CD14-positive monocyte (primary cell): ENCODE measurements around the gene SREK1. TPM values are rescaled to one million over a fixed set of nuclear protein-coding genes. Genes with fewer than 3 reads are reported as not detected.

Experiments
- DNase-seq, 3 donors: peaks; one replicate each; pipeline ENCODE4 v3.0.0-alpha.2; 2011 to 2022
- H2AFZ ChIP-seq: 2 replicates; pipeline ENCODE4 v1.6.0; 2012; ENCODE audit warnings: mild to moderate bottlenecking, low read depth, low read length, inconsistent platforms; ENCODE audit not compliant: insufficient read depth, poor library complexity, severe bottlenecking
- H3K27ac ChIP-seq, 2 donors: 1 replicate in 1 of 2; 2 replicates in 1 of 2; pipeline ENCODE4 v1.5.1; 2012 to 2013; ENCODE audit warnings: low read length in 2 of 2, control low read depth in 1 of 2, inconsistent platforms in 1 of 2, low read depth in 1 of 2, mild to moderate bottlenecking in 1 of 2
- H3K27me3 ChIP-seq, 2 donors: one replicate each; pipeline versions ENCODE4 v1.6.0 to v1.6.1; 2011 to 2013; ENCODE audit warnings: low read length in 2 of 2; ENCODE audit not compliant: control insufficient read depth in 2 of 2, insufficient read depth in 2 of 2
- H3K36me3 ChIP-seq, 2 donors: replicated peaks in 1 of 2; 1 replicate in 1 of 2; 2 replicates in 1 of 2; pipeline versions ENCODE4 v1.5.1 to v1.6.1; 2012 to 2013; ENCODE audit warnings: low read length in 2 of 2, control low read depth in 1 of 2, inconsistent platforms in 1 of 2, mild to moderate bottlenecking in 1 of 2; ENCODE audit not compliant: insufficient read depth in 2 of 2, control insufficient read depth in 1 of 2
- H3K4me1 ChIP-seq, 2 donors: 1 replicate in 1 of 2; 2 replicates in 1 of 2; pipeline versions ENCODE4 v1.5.1 to v1.6.1; 2012 to 2013; ENCODE audit warnings: low read length in 2 of 2, control low read depth in 1 of 2, inconsistent platforms in 1 of 2, mild to moderate bottlenecking in 1 of 2, moderate library complexity in 1 of 2; ENCODE audit not compliant: insufficient read depth in 2 of 2, control insufficient read depth in 1 of 2
- H3K4me2 ChIP-seq: replicated peaks from 2 replicates; pipeline ENCODE3; 2012; ENCODE audit warnings: low read length, moderate library complexity, mild to moderate bottlenecking; ENCODE audit not compliant: poor library complexity, severe bottlenecking; ENCODE audit errors: extremely low read depth
- H3K4me3 ChIP-seq, 3 experiments: fragments of 200-600 bp in 1 of 3; sonication (generic) in 1 of 3; replicated peaks in 1 of 3; 1 replicate in 2 of 3; 2 replicates in 1 of 3; pipeline ENCODE4 v1.5.1; 2011 to 2013; ENCODE audit warnings: low read length in 3 of 3, mild to moderate bottlenecking in 3 of 3, control low read depth in 2 of 3, low read depth in 2 of 3, inconsistent platforms in 1 of 3, moderate library complexity in 1 of 3
- H3K79me2 ChIP-seq: 2 replicates; pipeline ENCODE4 v1.6.0; 2012; ENCODE audit warnings: mild to moderate bottlenecking, control low read depth, inconsistent platforms, low read length, moderate library complexity; ENCODE audit not compliant: insufficient read depth
- H3K9ac ChIP-seq: 2 replicates; pipeline ENCODE4 v1.6.0; 2017; ENCODE audit warnings: low read length, mild to moderate bottlenecking; ENCODE audit not compliant: insufficient read depth, poor library complexity, severe bottlenecking
- H3K9me3 ChIP-seq, 2 donors: replicated peaks in 1 of 2; 1 replicate in 1 of 2; 2 replicates in 1 of 2; pipeline versions ENCODE4 v1.5.1 to v1.6.1; 2012 to 2013; ENCODE audit warnings: low read length in 2 of 2, control low read depth in 1 of 2; ENCODE audit not compliant: control insufficient read depth in 1 of 2, insufficient read depth in 1 of 2
- H4K20me1 ChIP-seq: 2 replicates; pipeline ENCODE4 v1.6.0; 2012; ENCODE audit warnings: mild to moderate bottlenecking, low read length, control low read depth, moderate library complexity; ENCODE audit not compliant: insufficient read depth
- H3K27ac Mint-ChIP-seq, 7 donors: one replicate each; pipeline ENCODE4 v1.8.0; 2020; ENCODE audit warnings: mild to moderate bottlenecking in 7 of 7, mixed read lengths in 7 of 7, moderate library complexity in 6 of 7, inconsistent platforms in 2 of 7
- H3K27me3 Mint-ChIP-seq, 3 donors: one replicate each; pipeline ENCODE4 v1.8.0; 2021 to 2022; ENCODE audit warnings: low read depth in 3 of 3, mild to moderate bottlenecking in 3 of 3, mixed read lengths in 3 of 3, moderate library complexity in 3 of 3, inconsistent platforms in 1 of 3
- H3K36me3 Mint-ChIP-seq, 2 donors: one replicate each; pipeline ENCODE4 v1.8.0; 2020; ENCODE audit warnings: mixed read lengths in 2 of 2, inconsistent platforms in 1 of 2, mild to moderate bottlenecking in 1 of 2
- H3K4me1 Mint-ChIP-seq: one replicate; pipeline ENCODE4 v1.8.0; 2020; ENCODE audit warnings: mild to moderate bottlenecking, mixed read lengths
- H3K4me3 Mint-ChIP-seq, 2 donors: one replicate each; pipeline ENCODE4 v1.8.0; 2020; ENCODE audit warnings: mild to moderate bottlenecking in 2 of 2, mixed read lengths in 2 of 2, moderate library complexity in 1 of 2
- H3K9me3 Mint-ChIP-seq, 7 donors: one replicate each; pipeline ENCODE4 v1.8.0; 2020 to 2022; ENCODE audit warnings: mixed read lengths in 7 of 7, mild to moderate bottlenecking in 6 of 7, moderate library complexity in 6 of 7, inconsistent platforms in 2 of 7
- WGBS: methylation state at CpG from one replicate; pipeline ENCODE4 v1.1.5; 2013; ENCODE audit warnings: missing lambda C conversion rate; ENCODE audit not compliant: insufficient coverage; 5-methylcytosine and 5-hydroxymethylcytosine counted together
- intact Hi-C, 2 donors: fragments of 100-400 bp; cut with micrococcal nuclease; formaldehyde crosslinking; loops; one replicate each; pipeline versions ENCODE4 v1.15.0 to v1.15.1; 2023
- polyA plus RNA-seq, 3 donors: library from polyadenylated mRNA; depleted of rRNA in 1 of 3; unstranded in 2 of 3; stranded (reverse) in 1 of 3; fragments of 300-500 nt in 2 of 3; fragments of >200 nt in 1 of 3; fragmentation: Illumina TruSeq in 2 of 3; gene quantifications; 1 replicate in 2 of 3; 2 replicates in 1 of 3; pipeline ENCODE4 v1.2.3, GENCODE V29; 2012 to 2021
- TF ChIP-seq, protein P1 (sequence below): fragments of 200-600 bp; IDR thresholded peaks from one replicate; pipeline ENCODE4 v1.8.0; 2022; ENCODE audit warnings: antibody characterized with exemption, mild to moderate bottlenecking

SREK1 gene
- polyA plus RNA-seq, 3 donors = 6.4 to 34.8 (median 9.8) TPM

- intact Hi-C loops = no loop called here
- Mint-ChIP-seq H3K27ac (no peak overlapping the region), H3K4me3 (no peak overlapping the region), H3K36me3 (peaks cover 67 to 83% of the 10 kb centered on the region in 2 donors), H3K4me1 (no peaks in the 10 kb centered on the region), H3K27me3 (no peaks in the 10 kb centered on the region), H3K9me3 (no peaks in the 10 kb centered on the region)
- Histone ChIP-seq H3K4me3 (no peak overlapping the region), H4K20me1 (no peaks in the 10 kb centered on the region), H3K79me2 (no peaks in the 10 kb centered on the region), H3K27ac (no peak overlapping the region), H3K4me1 (no peaks in the 10 kb centered on the region), H2AFZ (no peak overlapping the region), H3K9me3 (no peaks in the 10 kb centered on the region), H3K27me3 (no peaks in the 10 kb centered on the region), H3K4me2 (no peak overlapping the region), H3K9ac (no peak overlapping the region), H3K36me3 (peaks cover 86 to 92% of the 10 kb centered on the region in 2 donors)
- DNase-seq = no peak
- TF ChIP-seq, protein P1, sequence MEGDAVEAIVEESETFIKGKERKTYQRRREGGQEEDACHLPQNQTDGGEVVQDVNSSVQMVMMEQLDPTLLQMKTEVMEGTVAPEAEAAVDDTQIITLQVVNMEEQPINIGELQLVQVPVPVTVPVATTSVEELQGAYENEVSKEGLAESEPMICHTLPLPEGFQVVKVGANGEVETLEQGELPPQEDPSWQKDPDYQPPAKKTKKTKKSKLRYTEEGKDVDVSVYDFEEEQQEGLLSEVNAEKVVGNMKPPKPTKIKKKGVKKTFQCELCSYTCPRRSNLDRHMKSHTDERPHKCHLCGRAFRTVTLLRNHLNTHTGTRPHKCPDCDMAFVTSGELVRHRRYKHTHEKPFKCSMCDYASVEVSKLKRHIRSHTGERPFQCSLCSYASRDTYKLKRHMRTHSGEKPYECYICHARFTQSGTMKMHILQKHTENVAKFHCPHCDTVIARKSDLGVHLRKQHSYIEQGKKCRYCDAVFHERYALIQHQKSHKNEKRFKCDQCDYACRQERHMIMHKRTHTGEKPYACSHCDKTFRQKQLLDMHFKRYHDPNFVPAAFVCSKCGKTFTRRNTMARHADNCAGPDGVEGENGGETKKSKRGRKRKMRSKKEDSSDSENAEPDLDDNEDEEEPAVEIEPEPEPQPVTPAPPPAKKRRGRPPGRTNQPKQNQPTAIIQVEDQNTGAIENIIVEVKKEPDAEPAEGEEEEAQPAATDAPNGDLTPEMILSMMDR = no peak
- no CpG with 5 or more reads among the region's 1 CpG for WGBS
Observed at GRCh38 chr5:66179297-66180051, 35.4 kb downstream of the SREK1 start.

DNA sequence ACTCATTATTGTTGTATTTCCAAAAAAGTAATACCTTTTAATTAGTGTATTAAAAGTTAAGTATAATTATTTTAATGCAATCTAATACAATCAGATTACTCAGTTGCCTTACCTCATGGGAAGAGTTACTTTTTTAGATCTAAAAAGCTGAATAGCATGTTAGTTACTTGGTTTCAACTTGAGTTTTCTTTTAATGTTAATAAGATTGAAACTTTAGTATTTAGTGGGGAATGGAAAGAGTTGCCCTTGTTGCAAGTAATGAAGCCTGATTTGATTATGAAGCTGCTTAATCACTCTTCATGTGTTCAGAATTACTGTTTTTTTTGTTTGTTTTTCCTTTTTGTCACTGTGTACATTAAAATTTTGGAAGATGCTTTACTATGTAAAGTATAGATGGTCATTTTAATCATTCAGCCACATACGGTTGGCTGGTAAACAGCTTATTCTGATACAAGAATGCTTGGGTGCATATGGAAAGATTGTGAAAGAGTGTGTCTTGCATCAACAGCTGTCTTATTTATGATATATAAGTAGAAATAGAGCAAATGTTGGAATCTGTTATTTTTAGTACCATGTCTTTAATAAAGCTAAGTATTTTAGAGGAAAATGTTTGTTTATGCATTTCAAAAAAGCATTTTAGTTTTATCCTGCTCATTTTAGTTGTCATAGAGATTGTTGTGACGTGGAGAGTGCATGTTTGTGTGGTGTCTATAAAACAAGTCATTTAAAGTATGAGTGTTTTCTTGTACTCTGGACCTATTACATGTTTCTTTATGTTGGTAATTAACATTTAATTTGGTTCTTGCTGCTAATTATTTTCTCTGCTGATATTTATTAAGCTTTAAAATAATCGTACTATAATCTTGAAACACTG, 36.4 kb downstream of the SREK1 start:
- H3K36me3 ChIP-seq = peaks cover 75 to 82% of the 10 kb centered on the region in 2 donors

More for the DNA sequence above, 36.4 kb downstream of the SREK1 start:
- 100% methylated on average over 1 of the region's 3 CpGs for WGBS
- no peaks in the 10 kb centered on the region for H3K27me3 ChIP-seq
- no peaks in the 10 kb centered on the region for H3K4me1 ChIP-seq
- H3K4me1 Mint-ChIP-seq = no peaks in the 10 kb centered on the region
- DNase-seq = no peak
- no peak overlapping the region for H2AFZ ChIP-seq
- no peak overlapping the region for H3K4me3 Mint-ChIP-seq
- peaks cover 60 to 73% of the 10 kb centered on the region in 2 donors for H3K36me3 Mint-ChIP-seq
- no peaks in the 10 kb centered on the region for H3K9me3 ChIP-seq
- intact Hi-C loops = no loop called here
- H3K27ac ChIP-seq = no peak overlapping the region
- no peaks in the 10 kb centered on the region for H3K9me3 Mint-ChIP-seq
- no peaks in the 10 kb centered on the region for H3K79me2 ChIP-seq
- H3K4me3 ChIP-seq = no peak overlapping the region
- no peak overlapping the region for H3K4me2 ChIP-seq
- TF ChIP-seq, protein P1 = no peak
- no peaks in the 10 kb centered on the region for H3K27me3 Mint-ChIP-seq
- peak overlapping the region in 1 of 7 donors; percentile 17 for H3K27ac Mint-ChIP-seq
- no peak overlapping the region for H3K9ac ChIP-seq
- no peaks in the 10 kb centered on the region for H4K20me1 ChIP-seq
